Jurkat, Clone E6-1 (cell line): Measurements from ENCODE around the gene GPRC6A. TPM values are rescaled to one million over a fixed set of nuclear protein-coding genes. Genes with fewer than 3 reads are reported as not detected.
A peak's percentile ranks its signal among the peaks of the same experiment; 100 is the strongest.
"Not testable (repeated sequence)": the region's sequence is repeated elsewhere in the genome, so short reads cannot be mapped to it uniquely, and the experiment has no call there.

ENCODE experiments used
- DNase-seq: peaks from one replicate; pipeline ENCODE4 v3.0.0-alpha.2; 2011; ENCODE audit warnings: low read depth, low spot score
- H3K4me3 ChIP-seq: 2 replicates; pipeline ENCODE4 v1.5.1; 2011; ENCODE audit warnings: mild to moderate bottlenecking, low read length, control low read depth, moderate library complexity
- polyA plus RNA-seq: library from polyadenylated mRNA; unstranded; fragments of >200 nt; gene quantifications from one replicate; pipeline ENCODE4 v1.2.1, GENCODE V29; 2012; ENCODE audit warnings: missing spikeins; ENCODE audit not compliant: insufficient read length, insufficient read depth

The GPRC6A gene, protein sequence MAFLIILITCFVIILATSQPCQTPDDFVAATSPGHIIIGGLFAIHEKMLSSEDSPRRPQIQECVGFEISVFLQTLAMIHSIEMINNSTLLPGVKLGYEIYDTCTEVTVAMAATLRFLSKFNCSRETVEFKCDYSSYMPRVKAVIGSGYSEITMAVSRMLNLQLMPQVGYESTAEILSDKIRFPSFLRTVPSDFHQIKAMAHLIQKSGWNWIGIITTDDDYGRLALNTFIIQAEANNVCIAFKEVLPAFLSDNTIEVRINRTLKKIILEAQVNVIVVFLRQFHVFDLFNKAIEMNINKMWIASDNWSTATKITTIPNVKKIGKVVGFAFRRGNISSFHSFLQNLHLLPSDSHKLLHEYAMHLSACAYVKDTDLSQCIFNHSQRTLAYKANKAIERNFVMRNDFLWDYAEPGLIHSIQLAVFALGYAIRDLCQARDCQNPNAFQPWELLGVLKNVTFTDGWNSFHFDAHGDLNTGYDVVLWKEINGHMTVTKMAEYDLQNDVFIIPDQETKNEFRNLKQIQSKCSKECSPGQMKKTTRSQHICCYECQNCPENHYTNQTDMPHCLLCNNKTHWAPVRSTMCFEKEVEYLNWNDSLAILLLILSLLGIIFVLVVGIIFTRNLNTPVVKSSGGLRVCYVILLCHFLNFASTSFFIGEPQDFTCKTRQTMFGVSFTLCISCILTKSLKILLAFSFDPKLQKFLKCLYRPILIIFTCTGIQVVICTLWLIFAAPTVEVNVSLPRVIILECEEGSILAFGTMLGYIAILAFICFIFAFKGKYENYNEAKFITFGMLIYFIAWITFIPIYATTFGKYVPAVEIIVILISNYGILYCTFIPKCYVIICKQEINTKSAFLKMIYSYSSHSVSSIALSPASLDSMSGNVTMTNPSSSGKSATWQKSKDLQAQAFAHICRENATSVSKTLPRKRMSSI
- polyA plus RNA-seq = not detected

DNA sequence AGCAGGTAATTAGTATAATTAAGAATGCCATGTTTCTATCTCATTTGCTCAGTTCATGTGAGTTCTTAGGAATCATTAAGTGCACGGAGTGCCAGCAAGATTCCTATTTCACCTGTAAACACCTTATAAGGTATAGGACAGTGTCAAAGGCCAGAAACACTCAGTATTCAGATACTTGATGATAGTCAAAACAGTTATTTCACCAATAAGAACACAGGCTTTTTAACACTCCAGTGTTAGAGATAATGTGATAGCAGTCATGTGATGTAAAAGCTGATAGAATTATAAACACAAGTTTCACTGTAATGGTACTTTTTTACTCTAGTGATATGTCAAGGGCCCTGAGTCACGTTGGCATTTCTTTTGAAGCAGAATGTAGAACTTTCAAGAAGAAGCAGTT, at the start of gene GPRC6A:
GPRC6A (minus strand) TSS at position 101 of the 400 bp plus-strand sequence; CDS start at position 31, 70 bp downstream.
- no peak for DNase-seq
- H3K4me3 ChIP-seq = no peak within 1 kb of the TSS

DNA sequence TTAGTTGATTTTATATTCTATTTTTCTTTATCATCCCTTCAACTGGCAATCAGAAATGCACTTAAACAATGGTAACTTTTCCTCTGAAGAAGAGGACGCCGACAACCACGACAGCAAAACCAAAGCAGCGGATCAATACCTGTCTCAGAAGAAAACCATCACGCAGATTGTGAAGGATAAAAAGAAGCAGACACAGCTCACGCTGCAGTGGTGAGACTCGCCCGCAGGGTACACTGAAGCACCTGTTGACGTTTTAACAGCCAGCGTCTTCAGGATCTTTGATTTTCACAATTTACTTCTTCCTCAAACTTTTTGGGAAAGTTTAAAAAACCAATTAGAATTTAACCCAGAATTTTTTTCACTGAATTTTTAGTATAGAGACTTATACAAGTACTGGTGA, 48.9 kb upstream of the GPRC6A start:
- no peak for DNase-seq
- H3K4me3 ChIP-seq = no peak overlapping the region

DNA sequence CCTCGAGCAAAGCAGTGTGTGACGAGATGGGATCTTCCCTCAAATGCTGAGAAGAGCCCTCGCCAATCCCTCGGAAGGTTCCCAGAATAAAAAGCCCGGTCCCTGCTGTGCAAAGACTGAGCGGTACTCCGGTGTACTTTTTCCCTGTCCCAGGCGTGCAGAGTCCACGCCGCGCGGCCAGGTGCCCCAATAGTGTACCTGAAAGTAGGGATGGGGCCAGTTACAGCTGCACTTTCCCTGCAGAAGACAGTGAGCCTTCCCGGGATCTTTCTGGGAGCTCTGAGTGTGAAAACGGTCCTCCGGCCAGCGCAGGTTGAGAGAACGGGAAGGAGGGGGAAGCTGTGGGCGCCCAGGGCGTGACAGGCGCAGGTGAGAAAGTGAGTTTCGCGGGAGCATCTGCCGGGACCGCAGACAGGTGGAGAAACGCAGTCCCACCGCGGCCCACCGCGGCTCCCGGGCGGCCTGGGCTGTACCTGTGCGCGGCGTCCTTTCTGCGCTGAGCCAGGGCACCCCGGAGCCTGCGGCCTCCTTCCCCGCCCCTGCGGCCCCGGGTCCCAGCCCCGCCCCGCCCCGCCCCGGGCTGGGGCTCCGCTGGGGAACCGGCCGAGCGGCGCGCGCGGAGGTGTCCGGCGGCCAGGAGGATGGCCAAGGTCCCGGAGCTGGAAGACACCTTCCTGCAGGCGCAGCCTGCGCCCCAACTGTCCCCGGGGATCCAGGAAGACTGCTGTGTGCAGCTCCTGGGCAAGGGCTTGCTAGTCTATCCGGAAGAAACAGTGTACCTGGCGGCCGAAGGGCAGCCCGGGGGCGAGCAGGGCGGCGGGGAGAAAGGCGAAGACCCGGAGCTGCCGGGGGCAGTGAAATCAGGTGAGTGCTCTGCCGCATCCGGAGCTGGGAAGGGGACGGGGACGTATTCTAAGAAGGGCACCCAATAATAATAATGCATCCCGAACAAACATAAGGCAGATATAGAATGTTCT, 48.0 kb upstream of the GPRC6A start, which contains the start of gene RFX6:
RFX6 (plus strand) TSS at position 608 of the 977 bp plus-strand sequence; CDS start at position 642, 34 bp downstream.
- H3K4me3 ChIP-seq = no peak within 1 kb of the TSS
- no peak for DNase-seq

DNA sequence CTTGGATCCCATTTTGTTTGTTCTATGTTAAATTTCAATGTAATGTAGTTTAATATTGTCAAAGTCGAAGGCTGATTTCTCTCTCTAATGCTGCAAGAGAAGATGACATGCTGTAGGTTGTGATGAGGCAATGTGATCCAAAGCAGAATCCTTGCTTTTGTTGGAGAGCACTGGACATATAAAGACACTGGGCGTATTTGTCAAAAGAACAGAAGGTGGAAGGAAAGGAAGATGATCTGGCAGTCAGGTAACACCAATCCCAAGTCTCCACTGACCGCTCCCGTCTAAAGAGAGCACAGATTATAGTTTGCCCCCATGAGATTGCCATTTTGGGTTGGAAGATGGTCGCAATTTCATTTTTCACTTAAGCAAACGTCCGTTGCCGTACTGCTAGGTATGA, 47.2 kb upstream of the GPRC6A start:
- H3K4me3 ChIP-seq = no peak overlapping the region
- DNase-seq = no peak

DNA sequence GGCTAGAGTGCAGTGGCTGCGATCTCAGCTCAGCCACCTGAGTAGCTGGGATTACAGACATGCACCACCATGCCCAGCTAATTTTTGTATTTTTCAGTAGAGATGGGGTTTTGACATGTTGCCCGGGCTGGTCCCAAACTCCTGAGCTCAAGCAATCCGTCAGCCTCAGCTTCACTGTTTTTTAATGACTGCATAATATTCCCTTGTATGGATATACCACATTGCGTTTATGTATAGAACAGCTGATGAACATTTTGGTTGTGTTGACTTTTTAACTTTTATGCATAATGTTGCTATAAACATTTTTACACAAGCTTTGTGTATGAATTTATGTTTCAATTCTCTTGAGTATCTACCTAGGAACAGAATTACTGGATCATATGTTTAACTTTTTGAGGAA, 43.9 kb upstream of the GPRC6A start:
- DNase-seq = no peak
- H3K4me3 ChIP-seq = no peak overlapping the region

DNA sequence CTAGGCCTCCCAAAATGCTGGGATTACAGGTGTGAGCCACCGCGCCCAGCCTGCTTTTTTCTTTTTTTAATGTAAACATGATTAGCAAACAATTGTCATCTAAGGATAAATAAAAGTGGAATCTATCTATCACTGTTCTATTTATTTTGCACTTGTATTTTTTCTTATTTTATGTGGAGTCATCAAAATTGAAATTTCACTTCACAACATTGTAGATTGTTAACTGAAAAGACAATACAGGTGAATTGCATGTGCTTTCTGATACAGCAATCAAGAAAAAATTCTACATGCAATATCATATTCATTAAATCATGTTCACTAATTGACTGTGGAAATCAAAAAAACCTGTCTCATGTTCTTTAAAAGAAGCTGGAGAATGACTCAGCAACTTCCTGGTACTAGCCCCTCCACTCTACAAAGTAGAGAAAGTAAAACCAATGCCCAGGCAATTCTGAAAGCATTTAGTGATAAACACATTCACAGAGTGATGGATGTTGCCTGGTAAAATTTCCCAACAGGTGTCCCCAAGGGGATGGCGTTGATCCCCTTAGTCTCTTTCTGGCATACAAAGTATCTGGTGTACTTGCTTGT, 37.5 kb upstream of the GPRC6A start:
- H3K4me3 ChIP-seq = no peak overlapping the region
- DNase-seq = peak; percentile 2

DNA sequence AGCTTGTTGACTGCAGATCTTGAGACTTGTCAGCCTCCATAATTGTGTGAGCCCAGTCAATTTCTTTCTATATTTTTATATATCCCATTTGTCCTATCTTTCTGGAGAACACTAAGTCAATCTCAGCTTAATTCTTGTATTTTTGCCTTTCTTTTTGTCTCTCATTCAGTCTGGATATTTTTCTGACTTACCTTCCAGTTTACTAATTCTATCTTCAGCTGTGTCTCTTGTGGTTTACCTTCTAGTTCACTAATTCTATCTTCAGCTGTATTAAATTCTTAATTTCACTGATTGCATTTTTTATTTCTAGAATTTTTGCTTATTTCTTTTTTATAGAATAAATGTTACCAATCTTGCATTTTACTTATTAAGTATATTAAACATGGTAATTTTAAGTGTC, 30.4 kb upstream of the GPRC6A start:
- no peak for DNase-seq
- no peak overlapping the region for H3K4me3 ChIP-seq

DNA sequence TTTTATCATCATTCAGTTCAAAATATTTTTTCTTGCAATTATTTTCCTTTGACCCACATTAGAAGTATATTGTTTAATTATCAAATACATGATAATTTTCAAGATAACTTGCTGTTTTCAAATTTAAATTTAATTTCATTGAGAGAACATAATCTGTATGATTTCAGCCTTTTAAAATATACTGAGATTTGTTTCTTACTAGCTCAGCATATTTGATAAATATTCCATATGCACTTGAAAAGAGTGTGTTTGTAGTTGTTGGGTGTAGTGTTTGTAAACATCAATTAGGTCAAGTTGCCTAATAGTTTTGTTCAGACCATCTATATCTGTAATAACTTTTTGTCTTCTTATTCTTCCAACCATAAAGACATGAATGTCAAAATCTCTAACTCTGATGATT, 29.2 kb upstream of the GPRC6A start:
- no peak for DNase-seq
- no peak overlapping the region for H3K4me3 ChIP-seq

DNA sequence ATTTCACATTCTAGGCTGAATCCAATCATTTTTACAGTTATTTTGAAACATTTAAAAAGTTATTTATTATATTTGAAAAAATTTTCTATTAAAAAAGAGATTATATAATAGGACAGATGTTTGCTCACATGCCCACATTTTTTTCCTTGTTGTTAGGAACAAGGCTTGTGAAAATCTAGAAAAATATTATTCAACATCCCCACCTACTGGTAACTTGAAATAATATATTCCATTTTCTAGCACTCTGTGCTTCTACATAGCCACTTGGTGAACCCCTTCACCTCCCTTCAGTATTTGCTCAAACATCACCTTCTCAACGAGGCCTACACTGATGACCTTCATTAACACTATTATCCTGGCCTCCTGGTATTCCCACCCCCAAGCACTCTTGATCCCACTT, 18.3 kb upstream of the GPRC6A start:
- H3K4me3 ChIP-seq = no peak overlapping the region
- DNase-seq = peak; percentile 33

DNA sequence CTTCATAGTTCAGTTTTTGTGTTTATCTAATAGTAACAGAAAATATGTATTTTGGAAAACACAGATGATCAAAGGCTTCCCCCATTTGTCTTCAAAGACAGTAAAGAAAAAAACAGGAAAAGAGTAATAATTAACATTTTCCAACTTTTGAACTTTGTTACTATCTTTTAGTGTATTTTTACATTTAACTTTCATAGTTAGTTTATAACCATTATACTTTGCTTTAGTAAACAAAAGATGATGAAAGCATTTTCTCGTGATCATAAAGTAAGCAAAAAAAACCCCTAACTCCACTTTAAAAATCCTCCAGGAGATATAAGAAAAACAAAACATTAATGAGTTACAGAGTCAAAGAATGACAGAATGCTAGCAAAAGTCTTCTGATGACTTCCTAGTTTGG, 13.6 kb upstream of the GPRC6A start:
- no peak overlapping the region for H3K4me3 ChIP-seq
- no peak for DNase-seq

DNA sequence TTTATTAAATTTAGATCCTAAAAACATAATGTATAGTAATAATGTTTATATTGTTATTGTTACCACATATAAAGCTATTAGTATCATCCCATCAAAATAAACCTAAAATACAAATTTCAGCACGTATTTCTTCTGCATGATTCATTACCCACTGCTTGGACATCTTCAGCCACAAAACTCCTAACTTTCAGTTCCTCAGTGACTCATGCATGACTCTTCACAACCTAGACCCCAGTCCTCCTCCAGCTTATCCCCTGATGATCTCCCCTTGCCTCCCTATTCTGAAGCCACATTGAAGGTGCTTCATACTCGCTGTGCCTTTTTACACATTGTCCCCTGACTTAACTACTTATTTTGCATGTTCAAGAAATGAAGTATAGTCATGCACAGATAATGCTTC, 11.2 kb upstream of the GPRC6A start:
- no peak for DNase-seq

DNA sequence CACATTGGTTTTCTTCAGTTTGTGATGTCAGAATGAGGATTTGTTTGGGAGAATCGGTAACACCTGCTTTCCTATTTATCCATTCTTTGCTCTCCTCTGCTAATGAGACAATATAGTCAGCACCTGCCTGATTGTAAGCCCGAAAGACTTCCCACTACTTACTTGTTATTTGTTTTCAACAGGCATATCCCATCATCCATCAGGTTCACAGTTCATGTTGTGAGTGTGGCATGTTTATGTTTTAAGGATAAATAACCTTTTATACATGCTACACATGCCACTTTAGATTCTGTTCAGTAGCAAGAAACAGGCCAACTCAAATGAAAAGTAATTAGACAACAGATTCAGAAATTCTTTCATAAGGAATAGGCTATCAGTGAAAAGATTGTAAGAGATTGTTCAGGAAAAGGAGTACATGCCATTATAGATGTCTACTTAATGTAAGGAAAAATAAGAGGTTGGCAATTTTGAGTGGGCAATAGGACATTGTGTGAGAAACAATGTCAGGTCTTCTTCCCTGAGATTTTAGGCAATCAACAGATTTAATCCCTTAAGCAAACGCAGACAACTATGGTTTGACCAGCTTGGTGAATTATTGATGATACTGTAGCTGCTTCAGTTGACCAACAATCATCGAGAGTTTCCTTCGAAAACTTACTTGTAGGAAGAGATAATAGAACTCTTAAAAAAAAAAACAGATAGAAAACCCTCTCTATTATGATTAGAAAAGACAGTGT, 7.9 kb upstream of the GPRC6A start:
- no peak overlapping the region for H3K4me3 ChIP-seq
- DNase-seq = no peak

More for the DNA sequence above, 11.2 kb upstream of the GPRC6A start:
- H3K4me3 ChIP-seq = no peak overlapping the region

DNA sequence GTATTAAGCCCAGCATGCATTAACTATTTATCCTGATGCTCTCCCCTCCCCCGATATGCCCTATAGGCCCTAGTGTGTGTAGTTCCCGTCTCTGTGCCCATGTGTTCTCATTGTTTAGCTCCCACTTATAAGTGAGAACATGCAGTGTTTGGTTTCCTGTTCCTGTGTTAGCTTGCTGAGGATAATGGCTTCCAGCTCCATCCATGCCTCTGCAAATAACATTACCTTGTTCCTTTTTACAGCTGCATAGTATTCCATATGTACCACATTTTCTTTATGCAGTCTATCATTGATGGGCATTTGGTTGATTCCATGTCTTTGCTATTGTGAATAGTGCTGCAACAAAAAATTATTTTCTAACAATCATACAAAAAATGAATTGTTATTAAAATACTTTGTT, 5.6 kb upstream of the GPRC6A start:
- H3K4me3 ChIP-seq, DNase-seq: not testable (repeated sequence)

DNA sequence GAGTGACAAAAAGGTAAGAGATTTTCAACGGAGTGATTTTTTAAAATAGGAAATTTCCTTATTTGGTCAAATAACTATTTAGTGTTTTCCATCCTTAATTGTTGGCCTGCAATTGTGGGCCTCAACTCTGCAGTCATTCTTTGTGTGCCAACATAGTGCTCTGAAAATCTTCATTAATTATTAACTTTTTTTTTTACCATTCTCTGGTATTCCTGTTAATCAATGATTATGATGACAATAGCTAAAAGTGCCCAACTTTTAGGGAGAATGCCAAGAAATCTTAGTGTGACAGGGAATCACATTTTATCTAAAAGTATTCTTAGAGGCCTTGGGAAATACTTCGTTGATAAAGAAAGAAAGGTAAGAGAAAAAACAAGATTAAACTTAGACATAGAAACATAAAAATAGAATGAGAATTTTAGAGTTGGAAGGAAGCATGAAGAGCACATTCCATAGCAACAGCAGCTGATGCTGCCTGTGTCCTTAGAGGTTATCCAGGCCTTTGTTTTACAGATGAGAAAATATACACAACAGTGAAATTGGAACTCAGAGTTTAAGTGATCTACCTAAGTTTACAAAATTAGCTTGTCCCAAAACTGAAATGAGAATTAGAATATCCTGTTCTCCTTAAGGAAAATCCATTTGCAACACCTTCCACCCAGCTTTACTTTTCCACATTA, 1.2 kb downstream of the GPRC6A start:
- DNase-seq = no peak
- H3K4me3 ChIP-seq = no peak overlapping the region

DNA sequence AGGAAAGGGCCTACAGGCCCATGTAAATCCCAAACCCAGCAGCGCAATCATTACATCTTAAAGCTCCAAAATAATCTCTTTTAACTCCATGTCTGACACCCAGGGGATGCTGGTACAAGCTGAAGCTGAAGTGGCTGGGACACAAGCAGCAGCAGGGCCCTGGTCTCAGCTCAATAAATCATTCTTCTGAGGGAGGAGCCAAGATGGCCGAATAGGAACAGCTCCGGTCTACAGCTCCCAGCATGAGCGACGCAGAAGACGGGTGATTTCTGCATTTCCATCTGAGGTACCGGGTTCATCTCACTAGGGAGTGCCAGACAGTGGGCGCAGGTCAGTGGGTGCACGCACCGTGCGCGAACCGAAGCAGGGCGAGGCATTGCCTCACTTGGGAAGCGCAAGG, 12.5 kb downstream of the GPRC6A start:
- H3K4me3 ChIP-seq, DNase-seq: not testable (repeated sequence)

DNA sequence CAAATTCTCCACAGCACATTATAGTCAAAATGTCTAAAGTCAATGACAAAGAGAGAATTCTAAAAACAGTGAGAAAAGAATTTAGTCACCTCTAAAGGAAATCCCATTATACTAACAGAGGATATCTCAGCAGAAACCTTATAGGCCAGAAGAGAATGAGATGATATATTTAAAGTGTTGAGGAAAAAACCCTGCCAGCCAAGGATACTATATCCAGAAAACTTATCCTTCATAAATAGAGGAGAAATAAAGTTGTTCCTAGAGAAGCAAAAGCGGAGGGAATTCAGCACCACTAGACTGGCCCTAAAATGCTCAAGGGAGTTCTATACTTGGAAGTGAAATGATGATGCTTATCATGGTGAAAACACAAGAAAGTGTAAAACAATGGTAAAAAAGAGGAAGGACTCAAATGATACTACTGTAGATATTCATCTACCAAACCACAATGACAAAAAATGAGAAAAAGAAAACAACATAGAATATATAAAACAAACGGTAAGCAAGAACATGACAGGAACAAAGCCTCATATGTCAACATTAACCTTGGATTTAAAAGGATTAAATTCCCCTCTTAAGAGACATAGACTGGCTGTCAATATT, 16.7 kb downstream of the GPRC6A start:
- no peak for DNase-seq
- no peak overlapping the region for H3K4me3 ChIP-seq

DNA sequence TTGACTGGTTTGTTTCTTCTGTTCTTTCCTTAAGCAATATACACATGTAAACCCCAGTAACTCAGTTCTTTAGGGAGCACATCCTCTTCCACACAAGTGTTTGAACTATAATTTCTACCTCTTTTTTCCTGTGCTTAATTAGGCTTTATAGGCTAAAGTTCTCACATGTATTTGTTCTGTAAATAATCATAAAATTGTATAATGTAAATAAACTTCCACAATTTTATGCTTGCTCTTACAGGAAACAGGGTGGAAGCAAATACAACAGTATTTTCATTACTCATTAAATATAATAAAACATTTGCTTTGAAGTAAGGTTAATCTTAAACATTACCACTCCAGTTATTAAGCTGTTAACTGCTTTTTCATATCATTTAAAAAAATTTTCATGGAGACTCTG, 26.9 kb downstream of the GPRC6A start:
- no peak for DNase-seq

More for the DNA sequence above, 26.9 kb downstream of the GPRC6A start:
- no peak overlapping the region for H3K4me3 ChIP-seq
